HT1080 (cell line): ENCODE measurements around the gene CABP4. TPM values are rescaled to one million over a fixed set of nuclear protein-coding genes. Genes with fewer than 3 reads are reported as not detected.
"Not testable (repeated sequence)": the region's sequence is repeated elsewhere in the genome, so short reads cannot be mapped to it uniquely, and the experiment has no call there.

ENCODE experiments used
- DNase-seq: peaks from one replicate; pipeline ENCODE4 v3.0.0-alpha.2; 2015; ENCODE audit warnings: low read depth
- total RNA-seq: library from RNA; depleted of rRNA; stranded (reverse); fragments of >200 nt; shearing (Covaris generic); gene quantifications from 2 replicates; pipeline ENCODE4 v1.2.3, GENCODE V29; 2014

Gene CABP4
- total RNA-seq, 1 experiment from 2014 or later, result not detected

- not testable (repeated sequence) for DNase-seq
Measured at GRCh38 chr11:67476692-67477091, 21.5 kb downstream of the CABP4 start.

DNA sequence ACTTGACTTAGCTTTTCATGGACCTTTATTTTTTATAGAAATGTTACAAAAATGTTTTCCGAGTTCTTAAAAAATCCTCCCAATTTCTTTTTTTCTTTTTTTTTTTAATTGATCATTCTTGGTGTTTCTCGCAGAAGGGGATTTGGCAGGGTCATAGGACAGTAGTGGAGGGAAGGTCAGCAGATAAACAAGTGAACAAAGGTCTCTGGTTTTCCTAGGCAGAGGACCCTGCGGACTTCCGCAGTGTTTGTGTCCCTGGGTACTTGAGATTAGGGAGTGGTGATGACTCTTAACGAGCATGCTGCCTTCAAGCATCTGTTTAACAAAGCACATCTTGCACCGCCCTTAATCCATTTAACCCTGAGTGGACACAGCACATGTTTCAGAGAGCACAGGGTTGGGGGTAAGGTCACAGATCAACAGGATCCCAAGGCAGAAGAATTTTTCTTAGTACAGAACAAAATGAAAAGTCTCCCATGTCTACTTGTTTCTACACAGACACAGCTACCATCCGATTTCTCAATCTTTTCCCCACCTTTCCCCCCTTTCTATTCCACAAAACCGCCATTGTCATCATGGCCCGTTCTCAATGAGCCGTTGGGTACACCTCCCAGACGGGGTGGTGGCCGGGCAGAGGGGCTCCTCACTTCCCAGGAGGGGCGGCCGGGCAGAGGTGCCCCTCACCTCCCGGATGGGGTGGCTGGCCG is 22.3 kb downstream of the CABP4 start:
- DNase-seq, result not testable (repeated sequence)

GRCh38 chr11:67482275-67482826 is 27.2 kb downstream of the CABP4 start:
- no peak for DNase-seq

DNA sequence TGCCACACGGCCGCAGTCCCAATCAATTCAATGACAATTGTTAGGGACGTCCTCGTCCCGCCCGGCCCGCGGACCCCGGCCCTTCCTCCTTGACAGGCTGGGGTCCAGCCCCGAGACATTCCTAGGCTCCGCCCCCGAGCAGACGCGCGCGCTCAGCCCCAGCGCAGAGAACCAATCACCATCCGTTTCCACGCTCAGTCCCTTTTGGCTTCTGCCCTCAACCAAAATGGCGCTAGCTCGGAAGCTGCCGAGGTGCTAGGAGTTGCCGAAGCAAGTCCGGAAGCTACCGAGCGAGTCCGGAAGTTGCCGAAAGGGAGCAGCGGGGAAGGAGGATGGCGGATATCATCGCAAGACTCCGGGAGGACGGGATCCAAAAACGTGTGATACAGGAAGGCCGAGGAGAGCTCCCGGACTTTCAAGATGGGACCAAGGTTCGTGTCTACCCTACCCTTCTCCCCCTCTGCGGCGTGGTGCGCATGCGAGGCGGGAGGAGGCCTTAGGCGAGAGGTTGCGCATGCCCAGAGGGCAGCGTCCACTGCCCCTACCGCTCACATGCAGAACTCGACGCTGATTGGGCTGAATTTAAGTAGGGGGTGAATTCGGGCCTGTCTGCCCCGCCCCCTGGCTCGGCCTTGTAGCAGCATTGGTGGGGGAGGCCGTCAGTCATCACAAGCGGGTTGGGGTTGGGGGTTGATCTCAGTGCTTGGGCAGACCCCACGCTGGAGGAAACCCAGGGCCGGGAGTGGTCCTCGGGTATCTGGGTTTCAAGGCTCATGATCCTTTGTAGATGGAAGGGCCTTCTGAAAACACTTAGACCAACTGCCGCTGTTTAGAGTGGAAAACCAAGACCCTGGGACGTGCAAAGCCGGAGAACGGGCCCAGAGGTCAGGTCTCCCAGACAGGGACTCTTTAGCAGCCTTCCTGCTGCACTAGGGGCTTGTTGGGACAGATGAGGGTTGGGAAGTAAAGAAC is 28.0 kb downstream of the CABP4 start, which contains the start of gene AIP:
AIP (plus strand) TSS at position 200 of the 972 bp plus-strand sequence; CDS start at position 333, 133 bp downstream.
- DNase-seq, result peak; percentile 96

DNA sequence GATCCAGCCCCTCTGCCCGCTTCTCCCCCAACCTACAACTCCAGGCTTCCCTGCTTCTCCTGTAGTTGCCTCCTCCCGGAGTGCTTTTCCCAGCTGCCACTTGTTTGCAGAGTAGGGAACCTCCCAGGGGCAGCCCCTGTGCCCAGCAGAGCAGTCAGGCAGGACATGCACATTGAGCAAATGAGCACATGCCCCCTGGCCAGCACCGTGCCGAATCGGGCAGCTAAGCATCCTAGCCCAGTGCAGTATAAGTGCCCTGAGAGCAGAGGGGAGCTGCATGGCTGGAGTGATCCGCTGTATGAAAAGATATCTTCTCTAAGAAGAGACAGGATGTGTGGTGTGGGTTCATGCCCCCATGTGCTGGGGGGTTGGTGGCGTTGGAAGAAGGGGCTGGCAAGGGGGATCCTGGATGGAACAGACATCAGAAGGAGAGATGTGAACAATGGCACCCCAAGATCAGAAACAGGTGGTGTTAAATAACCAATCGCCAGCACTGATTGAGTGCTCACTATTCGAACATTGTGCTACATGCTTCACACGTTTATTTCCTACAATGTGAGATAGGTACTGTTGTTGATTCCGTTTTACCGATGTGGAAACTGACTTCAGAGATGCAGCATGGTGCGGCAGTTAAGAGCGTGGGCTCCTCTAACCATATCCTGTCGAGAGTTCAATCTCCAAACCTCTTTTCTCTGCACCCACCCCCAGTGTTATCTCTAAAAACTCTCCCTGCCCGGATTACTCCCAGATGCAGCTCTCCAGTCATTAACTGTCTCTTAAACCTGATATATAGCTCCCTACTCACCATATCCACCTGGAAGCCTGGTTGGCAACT is 28.9 kb downstream of the CABP4 start:
- no peak for DNase-seq

DNA sequence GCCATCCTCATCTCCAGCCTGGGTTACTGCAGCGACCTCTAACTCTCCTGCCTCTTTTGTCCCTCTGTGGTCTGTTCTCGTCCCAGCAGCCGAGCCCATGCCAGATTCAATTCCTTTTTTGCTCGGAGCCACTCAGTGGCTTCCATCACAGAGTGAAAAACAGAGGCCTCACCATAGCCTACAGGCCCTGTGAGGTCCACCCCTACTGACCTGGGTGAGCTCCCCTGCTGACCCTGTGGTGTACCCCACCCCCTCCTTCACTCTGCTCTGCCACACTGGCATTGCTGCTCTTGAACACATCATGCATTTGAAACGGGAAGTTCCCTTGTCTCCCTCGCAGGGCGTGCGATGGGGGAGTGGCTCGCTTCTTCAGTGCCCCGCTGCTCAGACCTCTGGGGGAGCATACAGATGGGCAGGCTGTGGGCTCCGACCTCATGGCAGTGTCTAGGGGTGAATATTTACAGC is 29.7 kb downstream of the CABP4 start:
- no peak for DNase-seq

- DNase-seq, result not testable (repeated sequence)
Measured at GRCh38 chr11:67485873-67486361, 30.8 kb downstream of the CABP4 start.

DNA sequence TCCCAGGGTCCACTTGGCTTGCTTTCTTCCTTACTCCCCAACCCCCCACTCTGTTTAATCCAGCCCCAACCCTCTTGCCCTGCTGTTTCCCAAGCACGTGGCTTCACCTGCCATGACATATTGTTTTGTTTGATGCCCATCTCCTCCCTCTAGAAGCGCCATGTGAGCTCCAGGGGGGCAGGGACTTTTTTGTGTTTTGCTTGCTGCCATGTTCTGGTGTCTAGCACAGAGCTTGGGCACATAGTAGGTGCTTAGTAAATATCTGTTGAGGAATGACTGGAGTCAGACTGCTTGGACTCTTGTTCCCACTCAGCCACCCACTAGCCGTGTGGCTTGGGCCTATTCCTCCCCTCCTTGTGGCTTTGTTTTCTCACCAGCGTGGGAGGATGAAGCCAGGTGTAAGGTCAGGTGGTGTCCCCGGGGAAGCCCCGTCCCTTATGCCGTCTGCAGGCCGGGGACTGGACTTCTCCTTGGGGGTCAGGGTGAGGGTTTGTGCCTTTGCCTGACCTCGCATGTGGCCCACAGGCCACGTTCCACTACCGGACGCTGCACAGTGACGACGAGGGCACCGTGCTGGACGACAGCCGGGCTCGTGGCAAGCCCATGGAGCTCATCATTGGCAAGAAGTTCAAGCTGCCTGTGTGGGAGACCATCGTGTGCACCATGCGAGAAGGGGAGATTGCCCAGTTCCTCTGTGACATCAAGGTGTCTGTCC is 31.5 kb downstream of the CABP4 start:
- no peak for DNase-seq

GRCh38 chr11:67489203-67489884 is 34.2 kb downstream of the CABP4 start:
- no peak for DNase-seq

GRCh38 chr11:67489885-67490726 is 35.0 kb downstream of the CABP4 start:
- DNase-seq, result no peak

- no peak for DNase-seq
Measured at GRCh38 chr11:67490727-67491065, 35.5 kb downstream of the CABP4 start.

DNA sequence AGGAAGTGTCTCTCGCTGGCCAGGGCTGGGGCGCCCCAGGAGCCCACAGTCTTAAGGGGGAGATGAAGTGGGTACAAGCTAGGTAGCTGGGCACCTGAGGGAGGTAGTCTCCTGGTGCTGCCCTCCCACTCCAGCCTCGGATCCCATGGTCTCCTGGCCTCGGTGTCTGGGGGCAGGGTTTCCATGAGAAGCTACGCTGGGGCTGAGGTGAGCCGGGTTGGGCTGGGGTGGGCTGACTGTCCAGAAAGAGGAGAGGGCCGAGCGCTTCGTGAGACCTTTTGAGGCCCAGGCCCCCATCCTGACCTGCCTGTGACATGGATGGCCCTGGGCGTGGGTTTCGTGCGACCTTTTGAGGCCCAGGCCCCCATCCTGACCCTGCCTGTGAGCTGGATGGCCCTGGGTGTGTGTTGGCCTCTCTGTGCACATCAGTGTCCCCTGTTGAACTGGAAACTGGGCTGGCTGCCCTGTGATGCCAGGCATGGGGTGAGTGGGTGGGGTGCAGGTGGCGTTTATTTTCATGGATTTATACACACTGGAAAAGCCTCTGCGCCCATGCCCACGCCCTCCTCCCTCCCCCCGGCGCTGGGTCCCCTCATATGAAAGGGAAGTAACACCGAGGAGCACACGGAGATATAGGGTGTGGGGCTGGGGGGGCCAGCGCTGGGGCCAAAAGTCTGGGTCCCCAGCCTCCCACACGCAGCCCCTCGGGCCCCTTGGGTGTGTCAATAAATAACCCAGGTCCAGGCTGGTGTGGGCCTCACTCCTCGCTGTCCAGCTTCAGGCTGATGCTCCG is 36.3 kb downstream of the CABP4 start:
- DNase-seq, result no peak

GRCh38 chr11:67492069-67492727 is 37.0 kb downstream of the CABP4 start:
- DNase-seq, result no peak

- no peak for DNase-seq
Measured at GRCh38 chr11:67492801-67493547, 37.8 kb downstream of the CABP4 start.

DNA sequence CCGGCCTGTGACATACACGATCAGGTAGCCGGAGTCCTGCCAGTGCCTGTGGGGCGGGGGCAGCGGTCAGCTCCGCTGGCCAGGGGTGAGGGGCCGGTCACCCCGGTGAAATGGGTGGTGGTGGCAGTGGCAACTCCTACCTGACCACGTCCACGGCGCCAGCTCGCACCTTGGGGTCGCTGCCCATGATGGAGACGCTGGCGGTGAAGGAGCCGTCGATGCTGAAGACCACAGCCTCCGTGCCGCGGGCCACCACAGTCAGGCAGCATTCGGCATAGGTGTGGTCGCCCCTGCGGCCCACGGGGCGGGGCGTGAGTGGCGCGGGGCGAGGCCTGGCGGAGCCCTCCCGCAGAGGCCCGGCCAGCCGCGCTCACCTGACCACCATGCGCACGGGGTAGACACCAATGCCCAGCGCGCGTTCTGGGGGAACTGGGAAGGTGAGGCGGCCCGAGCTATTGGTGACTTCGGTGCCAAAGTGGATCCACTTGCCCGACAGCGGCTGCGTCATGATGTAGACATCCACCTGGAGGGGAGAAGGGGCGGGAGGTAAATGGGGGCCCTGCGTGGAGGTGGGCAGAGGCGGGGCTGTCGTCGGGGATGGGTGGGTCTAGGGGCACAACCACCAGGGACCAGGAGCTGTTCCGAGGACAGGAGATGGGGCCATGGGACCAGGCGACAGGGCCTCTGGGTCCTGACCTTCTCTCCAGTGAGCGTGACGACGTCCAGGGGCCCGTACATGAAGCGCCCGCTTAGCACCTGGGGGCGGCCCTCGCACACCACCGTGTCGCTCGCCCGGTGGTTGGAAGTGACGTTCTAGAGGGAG is 38.6 kb downstream of the CABP4 start:
- DNase-seq, result no peak
